RWPE2 (cell line): ENCODE data around the gene ALDH16A1.
A peak's percentile ranks its signal among the peaks of the same experiment; 100 is the strongest.

Source experiments
- ATAC-seq: fragments of 200-7000 bp; cut with Tn5 transposase; 3 replicates; pipeline ENCODE4 v1.9.1; 2021; ENCODE audit warnings: low read depth
- DNase-seq: peaks from one replicate; pipeline ENCODE4 v3.0.0-alpha.2; 2020; ENCODE audit warnings: low spot score
- H3K27ac ChIP-seq: fragments of 450-650 bp; 2 replicates; pipeline ENCODE4 v1.5.1; 2017; ENCODE audit warnings: mild to moderate bottlenecking; ENCODE audit not compliant: poor library complexity, severe bottlenecking
- H3K27me3 ChIP-seq: fragments of 250-450 bp; sonication (Bioruptor Pico); 2 replicates; pipeline ENCODE4 v1.5.1; 2021; ENCODE audit warnings: mild to moderate bottlenecking, moderate library complexity; ENCODE audit not compliant: insufficient read depth, poor library complexity, severe bottlenecking
- H3K36me3 ChIP-seq: fragments of 250-450 bp; sonication (Bioruptor Pico); 2 replicates; pipeline ENCODE4 v1.5.1; 2020; ENCODE audit warnings: low read depth, mild to moderate bottlenecking, moderate library complexity
- H3K4me1 ChIP-seq: fragments of 250-450 bp; sonication (Bioruptor Pico); 2 replicates; pipeline ENCODE4 v1.5.1; 2021; ENCODE audit warnings: mild to moderate bottlenecking, moderate library complexity; ENCODE audit not compliant: insufficient read depth, poor library complexity, severe bottlenecking
- H3K4me3 ChIP-seq: fragments of 250-450 bp; sonication (Bioruptor Pico); 2 replicates; pipeline ENCODE4 v1.5.1; 2021; ENCODE audit warnings: mild to moderate bottlenecking, moderate library complexity; ENCODE audit not compliant: severe bottlenecking
- H3K9me3 ChIP-seq: fragments of 250-450 bp; sonication (Bioruptor Pico); 2 replicates; pipeline ENCODE4 v1.5.1; 2021; ENCODE audit warnings: mild to moderate bottlenecking, moderate library complexity; ENCODE audit not compliant: severe bottlenecking
- CTCF ChIP-seq: fragments of 450-650 bp; IDR thresholded peaks from one replicate; pipeline ENCODE4 v1.5.1; 2017; ENCODE audit warnings: mild to moderate bottlenecking, moderate library complexity; ENCODE audit not compliant: poor library complexity, severe bottlenecking

The ALDH16A1 gene

GRCh38 chr19:49408816-49409440, 44.1 kb upstream of the ALDH16A1 start:
- no peak for TF ChIP-seq CTCF
- Histone ChIP-seq H3K4me1 (no peaks in the 10 kb centered on the region), H3K27me3 (no peaks in the 10 kb centered on the region), H3K27ac (no peak overlapping the region), H3K4me3 (no peak overlapping the region), H3K9me3 (no peaks in the 10 kb centered on the region), H3K36me3 (no peaks in the 10 kb centered on the region)
- no peak for ATAC-seq
- DNase-seq, result peak; percentile 37

GRCh38 chr19:49409441-49410029, 43.5 kb upstream of the ALDH16A1 start:
- ATAC-seq, result no peak
- Histone ChIP-seq H3K9me3 (no peaks in the 10 kb centered on the region), H3K4me1 (no peaks in the 10 kb centered on the region), H3K4me3 (no peak overlapping the region), H3K27me3 (no peaks in the 10 kb centered on the region), H3K27ac (no peak overlapping the region), H3K36me3 (no peaks in the 10 kb centered on the region)
- TF ChIP-seq CTCF, result no peak
- peak; percentile 36 for DNase-seq

GRCh38 chr19:49411681-49412326, 41.2 kb upstream of the ALDH16A1 start:
- H3K9me3 ChIP-seq, result no peaks in the 10 kb centered on the region
- H3K36me3 ChIP-seq, result no peaks in the 10 kb centered on the region
- DNase-seq (no peak), ATAC-seq (no peak)
- no peaks in the 10 kb centered on the region for H3K4me1 ChIP-seq
- no peak for TF ChIP-seq CTCF
- no peaks in the 10 kb centered on the region for H3K27me3 ChIP-seq
- H3K27ac ChIP-seq, result no peak overlapping the region
- no peak overlapping the region for H3K4me3 ChIP-seq

GRCh38 chr19:49413348-49413747, 39.7 kb upstream of the ALDH16A1 start:
- DNase-seq, result no peak
- Histone ChIP-seq H3K36me3 (no peaks in the 10 kb centered on the region), H3K9me3 (no peaks in the 10 kb centered on the region), H3K27me3 (peaks cover 5% of the 10 kb centered on the region), H3K27ac (no peak overlapping the region), H3K4me1 (no peaks in the 10 kb centered on the region), H3K4me3 (no peak overlapping the region)
- no peak for ATAC-seq
- no peak for TF ChIP-seq CTCF

GRCh38 chr19:49414256-49414655, 38.8 kb upstream of the ALDH16A1 start:
- ATAC-seq (no peak), DNase-seq (no peak)
- no peaks in the 10 kb centered on the region for H3K4me1 ChIP-seq
- TF ChIP-seq CTCF, result no peak
- H3K27ac ChIP-seq, result no peak overlapping the region
- no peaks in the 10 kb centered on the region for H3K9me3 ChIP-seq
- peaks cover 14% of the 10 kb centered on the region for H3K27me3 ChIP-seq
- H3K36me3 ChIP-seq, result no peaks in the 10 kb centered on the region
- no peak overlapping the region for H3K4me3 ChIP-seq
